DMS153 (cell line): ENCODE measurements around the gene RGL3.
"Not testable (repeated sequence)": the region's sequence is repeated elsewhere in the genome, so short reads cannot be mapped to it uniquely, and the experiment has no call there.

Experiments used
- DNase-seq: peaks from one replicate; lab custom pipeline; 2025; lab: John Stamatoyannopoulos, UW

Gene RGL3

GRCh38 chr19:11361771-11362731 lies 57.1 kb downstream of the RGL3 start:
- DNase-seq = no peak

- no peak for DNase-seq
Observed at GRCh38 chr19:11361037-11361770, 57.9 kb downstream of the RGL3 start.

DNA sequence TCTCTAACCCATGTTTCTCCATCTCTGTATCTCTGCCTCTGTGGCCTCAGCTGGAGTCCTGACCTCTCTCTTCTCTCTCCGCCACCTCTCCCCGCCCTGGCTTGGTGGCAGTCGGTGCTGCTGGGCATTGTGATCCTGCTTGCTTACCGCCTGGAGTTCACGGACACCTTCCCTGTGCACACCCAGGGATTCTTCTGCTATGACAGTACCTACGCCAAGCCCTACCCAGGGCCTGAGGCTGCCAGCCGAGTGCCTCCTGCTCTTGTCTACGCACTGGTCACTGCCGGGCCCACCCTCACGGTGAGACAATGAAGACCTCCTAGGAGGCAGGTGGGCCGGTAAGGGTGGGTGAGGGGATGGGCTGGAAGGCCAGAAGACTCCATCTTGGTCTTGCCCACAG lies 59.7 kb downstream of the RGL3 start:
- no peak for DNase-seq

GRCh38 chr19:11356676-11357550 lies 62.2 kb downstream of the RGL3 start:
- no peak for DNase-seq

DNA sequence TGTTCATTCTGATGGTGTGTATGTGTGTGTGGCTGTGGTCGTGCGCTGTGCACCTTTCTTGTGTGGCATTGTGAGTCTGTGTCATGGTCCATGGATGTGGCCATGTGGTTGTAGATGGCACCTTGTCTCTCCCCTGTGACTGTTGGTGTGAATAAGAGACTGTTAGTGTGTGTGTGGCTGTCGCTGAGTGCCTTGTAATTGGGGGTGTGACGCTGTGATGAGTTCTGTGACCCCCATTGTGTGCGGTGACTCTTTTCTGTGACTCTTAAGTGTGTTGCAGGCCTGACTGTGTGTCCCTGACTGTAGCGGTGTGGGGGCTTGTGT lies 63.1 kb downstream of the RGL3 start:
- no peak for DNase-seq

- peak; percentile 77 for DNase-seq
Observed at GRCh38 chr19:11355160-11356073, 63.7 kb downstream of the RGL3 start, which contains the start of gene PLPPR2. TSS of gene PLPPR2 (plus strand) at chr19:11355432. CDS start at chr19:11357674, 2,242 bp downstream.

DNA sequence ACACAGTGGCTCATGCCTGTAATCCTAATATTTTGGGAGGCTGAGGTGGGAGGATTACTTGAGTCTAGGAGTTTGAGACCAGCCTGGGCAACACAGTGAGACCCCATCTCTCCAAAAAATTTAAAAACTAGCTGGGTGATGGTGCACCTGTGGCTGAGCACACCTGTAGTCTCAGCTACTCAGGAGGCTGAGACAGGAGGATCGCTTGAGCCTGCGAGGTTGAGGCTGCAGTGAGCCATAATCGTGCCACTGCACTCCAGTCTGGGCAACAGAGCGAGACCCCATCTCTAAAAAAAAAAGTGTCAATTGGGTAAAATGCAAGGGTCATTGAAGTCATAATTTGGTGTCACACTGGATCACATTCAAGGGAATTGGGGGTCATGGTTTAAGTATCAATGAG lies 65.0 kb downstream of the RGL3 start:
- not testable (repeated sequence) for DNase-seq

- no peak for DNase-seq
Observed at GRCh38 chr19:11349171-11349570, 69.9 kb downstream of the RGL3 start.

GRCh38 chr19:11347546-11348039 lies 71.5 kb downstream of the RGL3 start:
- DNase-seq = no peak

- DNase-seq = peak; percentile 98
Observed at GRCh38 chr19:11346104-11346940, 72.8 kb downstream of the RGL3 start, which contains the start of the genes CCDC159 and TMEM205. TSS of gene CCDC159 (plus strand) at chr19:11346519. CDS start at chr19:11346607, 88 bp downstream. TSS of gene TMEM205 (minus strand) at chr19:11346268. CDS start at chr19:11345619, 649 bp downstream.

- DNase-seq = no peak
Observed at GRCh38 chr19:11345122-11345803, 73.9 kb downstream of the RGL3 start.
